ENCODE data around the gene FAM120C. TPM values are rescaled to one million over a fixed set of nuclear protein-coding genes. Genes with fewer than 3 reads are reported as not detected.

The FAM120C gene
- total RNA-seq, 2 donors from 2014 or later = 4.3 to 4.6 TPM

DNA sequence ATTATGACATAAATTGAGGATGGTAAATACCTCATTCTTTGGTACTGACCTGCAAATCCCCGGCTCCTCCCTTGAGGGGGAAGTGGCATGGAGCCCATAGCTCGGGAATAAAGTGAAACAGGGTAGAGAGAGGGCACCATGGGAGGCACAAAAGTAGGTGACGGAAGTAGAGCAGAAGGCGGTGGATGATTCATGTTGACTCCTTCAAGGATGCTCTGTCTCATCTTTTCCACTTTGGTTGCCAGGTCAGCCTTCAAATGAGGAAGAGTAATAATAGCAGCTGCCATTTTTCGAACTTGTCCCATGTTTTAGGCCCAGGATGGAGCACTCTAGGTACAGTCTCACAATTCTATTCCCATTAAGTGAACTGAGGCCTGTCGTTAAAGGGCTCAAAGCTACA lies 97.4 kb downstream of the FAM120C start:
- Histone ChIP-seq H3K36me3 (peaks cover 7% of the 10 kb centered on the region), H3K4me3 (no peak overlapping the region)
- TF ChIP-seq, protein P1, sequence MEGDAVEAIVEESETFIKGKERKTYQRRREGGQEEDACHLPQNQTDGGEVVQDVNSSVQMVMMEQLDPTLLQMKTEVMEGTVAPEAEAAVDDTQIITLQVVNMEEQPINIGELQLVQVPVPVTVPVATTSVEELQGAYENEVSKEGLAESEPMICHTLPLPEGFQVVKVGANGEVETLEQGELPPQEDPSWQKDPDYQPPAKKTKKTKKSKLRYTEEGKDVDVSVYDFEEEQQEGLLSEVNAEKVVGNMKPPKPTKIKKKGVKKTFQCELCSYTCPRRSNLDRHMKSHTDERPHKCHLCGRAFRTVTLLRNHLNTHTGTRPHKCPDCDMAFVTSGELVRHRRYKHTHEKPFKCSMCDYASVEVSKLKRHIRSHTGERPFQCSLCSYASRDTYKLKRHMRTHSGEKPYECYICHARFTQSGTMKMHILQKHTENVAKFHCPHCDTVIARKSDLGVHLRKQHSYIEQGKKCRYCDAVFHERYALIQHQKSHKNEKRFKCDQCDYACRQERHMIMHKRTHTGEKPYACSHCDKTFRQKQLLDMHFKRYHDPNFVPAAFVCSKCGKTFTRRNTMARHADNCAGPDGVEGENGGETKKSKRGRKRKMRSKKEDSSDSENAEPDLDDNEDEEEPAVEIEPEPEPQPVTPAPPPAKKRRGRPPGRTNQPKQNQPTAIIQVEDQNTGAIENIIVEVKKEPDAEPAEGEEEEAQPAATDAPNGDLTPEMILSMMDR (IDR thresholded peaks at IDR 0.05) = no peak

DNA sequence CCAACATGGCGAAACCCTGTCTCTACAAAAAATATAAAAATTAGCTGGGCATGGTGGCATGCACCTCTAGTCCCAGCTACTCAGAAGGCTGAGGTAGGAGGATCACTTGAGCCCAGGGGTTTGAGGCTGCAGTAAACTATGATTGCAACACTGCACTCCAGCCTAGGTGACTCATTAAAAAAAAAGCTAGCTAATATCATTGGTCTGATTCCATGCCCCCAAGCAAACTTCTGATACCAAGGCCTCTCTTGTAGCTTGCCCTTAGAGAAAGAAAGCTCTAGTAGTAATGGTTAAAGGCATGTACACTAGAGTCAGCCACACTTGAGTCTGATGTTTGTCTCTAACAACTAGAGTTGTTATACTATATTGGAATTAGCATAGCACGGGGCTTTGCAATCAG lies 106.2 kb downstream of the FAM120C start:
- Histone ChIP-seq H3K9me3 (no peaks in the 10 kb centered on the region), H3K27me3 (no peaks in the 10 kb centered on the region), H3K4me1 (no peaks in the 10 kb centered on the region), H3K27ac (no peak overlapping the region), H3K36me3 (no peaks in the 10 kb centered on the region), H3K4me3 (no peak overlapping the region)
- TF ChIP-seq, protein P1 (IDR thresholded peaks at IDR 0.05) = no peak
- DNase-seq (ENCODE audit: low spot score) = no peak

More for the DNA sequence above, 97.4 kb downstream of the FAM120C start:
- Histone ChIP-seq H3K4me1 (no peaks in the 10 kb centered on the region), H3K27ac (no peak overlapping the region), H3K27me3 (no peaks in the 10 kb centered on the region), H3K9me3 (no peaks in the 10 kb centered on the region)
- DNase-seq (ENCODE audit: low spot score) = no peak

DNA sequence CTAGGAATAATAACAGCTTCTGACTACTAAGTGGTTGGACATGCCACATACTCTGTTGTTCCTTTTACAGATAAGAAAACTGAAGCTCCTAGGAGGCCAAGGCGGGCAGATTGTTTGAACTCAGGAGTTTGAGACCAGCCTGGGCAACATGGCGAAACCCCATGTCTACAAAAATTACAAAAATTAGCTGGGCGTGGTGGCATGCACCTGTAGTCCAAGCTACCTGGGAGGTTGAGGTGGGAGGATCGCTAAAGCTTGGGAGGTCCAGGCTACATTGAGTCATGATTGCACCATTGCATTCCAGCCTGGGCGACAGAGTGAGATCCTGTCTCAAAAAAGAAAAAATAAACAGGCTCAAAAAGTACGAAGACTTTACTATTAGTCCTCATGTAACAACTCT lies 108.2 kb downstream of the FAM120C start:
- no peaks in the 10 kb centered on the region for H3K9me3 ChIP-seq
- H3K4me1 ChIP-seq = no peaks in the 10 kb centered on the region

DNA sequence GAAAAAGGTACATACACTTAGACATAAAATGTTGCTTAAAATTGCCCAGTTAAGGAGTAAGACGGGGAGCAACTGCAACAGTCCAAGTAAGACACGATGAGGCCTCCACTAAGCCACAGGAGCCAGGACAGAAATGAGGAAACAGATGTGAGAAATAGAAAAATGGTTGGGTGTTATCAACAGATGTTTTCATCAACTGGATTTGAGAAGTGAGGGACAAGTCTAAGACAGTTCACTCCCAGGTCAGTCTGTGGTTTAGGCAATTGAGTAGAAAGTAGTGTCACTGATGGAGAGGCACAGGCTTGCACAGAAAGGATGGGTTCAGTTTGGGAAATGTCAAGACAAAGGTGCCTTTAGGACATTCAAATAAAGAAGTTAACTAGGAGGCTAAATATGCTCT lies 115.3 kb downstream of the FAM120C start:
- no peak overlapping the region for H3K27ac ChIP-seq
- H3K9me3 ChIP-seq = no peaks in the 10 kb centered on the region
- DNase-seq (ENCODE audit: low spot score) = no peak
- TF ChIP-seq, protein P1 (IDR thresholded peaks at IDR 0.05) = no peak
- no peaks in the 10 kb centered on the region for H3K36me3 ChIP-seq
- H3K27me3 ChIP-seq = no peaks in the 10 kb centered on the region
- H3K4me1 ChIP-seq = no peaks in the 10 kb centered on the region
- H3K4me3 ChIP-seq = no peak overlapping the region

More for the DNA sequence above, 108.2 kb downstream of the FAM120C start:
- H3K4me3 ChIP-seq = no peak overlapping the region
- DNase-seq (ENCODE audit: low spot score) = no peak
- H3K27ac ChIP-seq = no peak overlapping the region
- TF ChIP-seq, protein P1 (IDR thresholded peaks at IDR 0.05) = no peak
- no peaks in the 10 kb centered on the region for H3K36me3 ChIP-seq
- no peaks in the 10 kb centered on the region for H3K27me3 ChIP-seq

DNA sequence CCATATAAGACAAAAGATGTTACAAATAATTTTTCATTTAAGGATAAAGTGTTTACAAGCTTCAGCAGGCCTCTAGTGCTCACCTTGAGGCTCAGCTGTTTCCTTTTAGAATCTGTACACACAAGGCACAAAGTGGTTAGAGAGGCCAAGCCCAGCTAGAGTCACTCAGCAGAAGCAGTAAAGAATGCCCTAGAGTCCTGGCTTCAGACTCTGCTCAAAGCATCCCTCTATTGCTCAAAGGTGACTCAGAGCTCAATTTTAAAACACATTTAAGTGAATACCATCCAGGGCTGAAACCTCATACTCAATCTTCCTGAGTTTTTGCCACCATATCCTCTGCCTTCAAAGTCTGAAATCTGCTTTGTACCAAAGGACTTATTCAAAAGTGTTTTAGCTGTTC lies 116.2 kb downstream of the FAM120C start:
- no peaks in the 10 kb centered on the region for H3K9me3 ChIP-seq
- H3K27me3 ChIP-seq = no peaks in the 10 kb centered on the region
- H3K36me3 ChIP-seq = no peaks in the 10 kb centered on the region
- H3K4me1 ChIP-seq = no peaks in the 10 kb centered on the region
- TF ChIP-seq, protein P1 (IDR thresholded peaks at IDR 0.05) = no peak
- H3K27ac ChIP-seq = no peak overlapping the region
- DNase-seq (ENCODE audit: low spot score) = no peak
- no peak overlapping the region for H3K4me3 ChIP-seq

DNA sequence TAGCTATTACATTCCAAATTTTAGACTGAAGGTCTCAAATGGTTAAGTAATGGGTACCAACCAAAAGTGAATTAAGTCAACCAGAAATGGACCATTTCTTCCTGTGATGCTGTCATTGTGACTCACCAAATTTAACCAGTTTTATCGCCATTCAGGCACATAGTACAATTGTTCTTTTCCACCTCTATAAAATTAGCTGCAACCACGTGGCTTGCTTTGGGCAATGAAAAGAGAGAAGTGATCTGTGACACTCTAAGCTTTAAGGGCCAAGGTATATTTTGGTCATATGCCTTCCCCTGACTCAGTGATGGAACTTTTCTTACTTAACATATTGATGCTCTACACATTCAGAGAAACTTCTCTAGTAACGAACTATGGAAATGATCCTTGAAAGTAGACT lies 118.5 kb downstream of the FAM120C start:
- TF ChIP-seq, protein P1 (IDR thresholded peaks at IDR 0.05) = no peak
- Histone ChIP-seq H3K27me3 (no peaks in the 10 kb centered on the region), H3K9me3 (no peaks in the 10 kb centered on the region), H3K36me3 (no peaks in the 10 kb centered on the region), H3K4me1 (no peaks in the 10 kb centered on the region), H3K4me3 (no peak overlapping the region), H3K27ac (no peak overlapping the region)
- DNase-seq (ENCODE audit: low spot score) = no peak
